Measurements from ENCODE around the gene NTHL1.

Gene NTHL1

GRCh38 chr16:1991948-1992703 is 55.5 kb downstream of the NTHL1 start:
- peak; percentile 97 for DNase-seq (ENCODE audit: low read depth)

- DNase-seq (ENCODE audit: low read depth), result no peak
Observed at GRCh38 chr16:1991588-1991947, 56.1 kb downstream of the NTHL1 start.

- DNase-seq (ENCODE audit: low read depth), result no peak
Observed at GRCh38 chr16:1991135-1991551, 56.5 kb downstream of the NTHL1 start.

- no peak for DNase-seq (ENCODE audit: low read depth)
Observed at GRCh38 chr16:1990351-1991134, 57.1 kb downstream of the NTHL1 start.

GRCh38 chr16:1990101-1990350 is 57.6 kb downstream of the NTHL1 start:
- DNase-seq (ENCODE audit: low read depth), result no peak
